Measurements from ENCODE around the gene KCNJ6.

The KCNJ6 gene

DNA sequence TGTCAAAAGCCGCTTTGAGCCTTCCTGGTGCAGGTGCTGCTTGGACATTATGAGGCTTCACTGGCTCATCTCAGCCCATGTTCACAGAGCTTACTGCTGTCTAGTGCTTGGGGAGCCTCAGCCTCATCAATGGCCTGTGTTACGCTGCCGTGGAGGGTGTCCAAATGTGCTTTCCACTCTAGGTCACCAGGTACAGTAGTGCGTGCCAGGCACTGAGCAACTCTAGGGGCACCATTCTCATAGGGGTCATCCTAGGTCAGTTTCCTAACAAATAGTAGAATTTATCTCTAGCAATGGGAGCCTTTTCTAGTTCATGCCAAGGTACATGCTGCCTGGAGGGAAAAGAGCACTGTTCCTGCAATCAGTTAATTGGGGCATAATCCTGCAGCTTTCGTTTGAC lies 355.9 kb downstream of the KCNJ6 start:
- TF ChIP-seq, protein P1, sequence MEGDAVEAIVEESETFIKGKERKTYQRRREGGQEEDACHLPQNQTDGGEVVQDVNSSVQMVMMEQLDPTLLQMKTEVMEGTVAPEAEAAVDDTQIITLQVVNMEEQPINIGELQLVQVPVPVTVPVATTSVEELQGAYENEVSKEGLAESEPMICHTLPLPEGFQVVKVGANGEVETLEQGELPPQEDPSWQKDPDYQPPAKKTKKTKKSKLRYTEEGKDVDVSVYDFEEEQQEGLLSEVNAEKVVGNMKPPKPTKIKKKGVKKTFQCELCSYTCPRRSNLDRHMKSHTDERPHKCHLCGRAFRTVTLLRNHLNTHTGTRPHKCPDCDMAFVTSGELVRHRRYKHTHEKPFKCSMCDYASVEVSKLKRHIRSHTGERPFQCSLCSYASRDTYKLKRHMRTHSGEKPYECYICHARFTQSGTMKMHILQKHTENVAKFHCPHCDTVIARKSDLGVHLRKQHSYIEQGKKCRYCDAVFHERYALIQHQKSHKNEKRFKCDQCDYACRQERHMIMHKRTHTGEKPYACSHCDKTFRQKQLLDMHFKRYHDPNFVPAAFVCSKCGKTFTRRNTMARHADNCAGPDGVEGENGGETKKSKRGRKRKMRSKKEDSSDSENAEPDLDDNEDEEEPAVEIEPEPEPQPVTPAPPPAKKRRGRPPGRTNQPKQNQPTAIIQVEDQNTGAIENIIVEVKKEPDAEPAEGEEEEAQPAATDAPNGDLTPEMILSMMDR (IDR thresholded peaks at IDR 0.05; ENCODE audit: low read depth, low read length): no peak
- no peak for DNase-seq (ENCODE audit: low read depth in 2 of 2)
- H3K4me3 ChIP-seq (replicated peaks in 1 of 2; ENCODE audit: low read depth in 2 of 2, low read length in 2 of 2): no peak overlapping the region

DNA sequence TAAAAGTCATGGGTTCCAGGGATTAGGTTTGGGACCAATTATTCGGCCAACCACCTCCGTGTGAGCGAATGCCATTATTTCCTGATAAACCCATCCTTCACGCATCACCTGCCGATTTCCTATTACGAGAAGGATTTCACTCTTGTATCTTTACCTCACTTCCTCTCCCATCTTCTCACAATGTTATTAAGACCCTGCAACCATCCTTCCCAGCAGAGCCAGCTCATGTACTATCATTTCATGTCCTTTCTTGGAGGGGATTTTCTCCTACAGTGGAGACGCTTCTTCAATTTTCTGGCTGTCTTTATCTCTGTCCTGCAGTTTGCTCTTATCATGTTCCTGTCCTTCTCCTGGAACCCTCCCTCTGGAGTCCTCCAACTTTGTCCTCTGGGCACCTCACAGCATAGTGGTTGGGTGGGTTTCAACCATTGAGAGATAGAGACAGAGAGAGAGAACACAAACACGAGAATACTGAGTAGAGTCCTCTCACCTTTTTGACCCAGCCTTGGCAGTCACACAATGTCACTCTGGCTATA lies 357.5 kb downstream of the KCNJ6 start:
- no peak overlapping the region for H3K4me3 ChIP-seq (replicated peaks in 1 of 2; ENCODE audit: low read depth in 2 of 2, low read length in 2 of 2)
- TF ChIP-seq, protein P1 (IDR thresholded peaks at IDR 0.05; ENCODE audit: low read depth, low read length): no peak
- DNase-seq (ENCODE audit: low read depth in 2 of 2): no peak

All from cardiac fibroblast (primary cell).